ENCODE measurements around the gene ITGBL1.

ITGBL1 gene

GRCh38 chr13:101475536-101475935 is 23.1 kb downstream of the ITGBL1 start:
- H3K79me2 ChIP-seq (ENCODE audit: control insufficient read depth, insufficient read depth, low read length): no peaks in the 10 kb centered on the region
- H3K23ac ChIP-seq (ENCODE audit: low read length): no peak overlapping the region
- H3K4me3 ChIP-seq (ENCODE audit: low read length): no peak overlapping the region
- H3K27ac ChIP-seq (ENCODE audit: low read depth, low read length): no peak overlapping the region
- no peaks in the 10 kb centered on the region for H3K4me1 ChIP-seq (ENCODE audit: control insufficient read depth, low read depth, low read length)
- H3K4ac ChIP-seq (ENCODE audit: low read depth, low read length): no peak overlapping the region
- H4K5ac ChIP-seq (ENCODE audit: low read length): no peak overlapping the region
- no peak overlapping the region for H2BK120ac ChIP-seq (ENCODE audit: low read depth, low read length)
- H3K56ac ChIP-seq (ENCODE audit: low read length): no peak overlapping the region
- no peak for DNase-seq
- H3K27me3 ChIP-seq (ENCODE audit: insufficient read depth, low read length, poor library complexity): no peaks in the 10 kb centered on the region
- H2BK15ac ChIP-seq (replicated peaks; ENCODE audit: low read depth): no peak overlapping the region
- no peak overlapping the region for H2BK5ac ChIP-seq (ENCODE audit: low read length)
- no peaks in the 10 kb centered on the region for H3K79me1 ChIP-seq (ENCODE audit: low read length)
- no peak overlapping the region for H2AK5ac ChIP-seq (ENCODE audit: low read length)
- H3K36me3 ChIP-seq (ENCODE audit: control insufficient read depth, insufficient read depth, low read length): no peaks in the 10 kb centered on the region
- no peak overlapping the region for H3K18ac ChIP-seq (ENCODE audit: low read length)
- no peak overlapping the region for H3K9ac ChIP-seq (ENCODE audit: low read length)
- H4K8ac ChIP-seq (ENCODE audit: low read depth, low read length): no peak overlapping the region
- no peak overlapping the region for H3K4me2 ChIP-seq (ENCODE audit: low read length)

GRCh38 chr13:101481421-101481820 is 28.9 kb downstream of the ITGBL1 start:
- no peaks in the 10 kb centered on the region for H3K27me3 ChIP-seq (ENCODE audit: insufficient read depth, low read length, poor library complexity)
- H3K4me3 ChIP-seq (ENCODE audit: low read length): no peak overlapping the region
- H4K8ac ChIP-seq (ENCODE audit: low read depth, low read length): no peak overlapping the region
- H3K4ac ChIP-seq (ENCODE audit: low read depth, low read length): no peak overlapping the region
- no peak overlapping the region for H2BK5ac ChIP-seq (ENCODE audit: low read length)
- no peak overlapping the region for H3K4me2 ChIP-seq (ENCODE audit: low read length)
- H2BK120ac ChIP-seq (ENCODE audit: low read depth, low read length): no peak overlapping the region
- no peak overlapping the region for H3K18ac ChIP-seq (ENCODE audit: low read length)
- H2BK15ac ChIP-seq (replicated peaks; ENCODE audit: low read depth): no peak overlapping the region
- no peaks in the 10 kb centered on the region for H3K79me1 ChIP-seq (ENCODE audit: low read length)
- H3K27ac ChIP-seq (ENCODE audit: low read depth, low read length): no peak overlapping the region
- DNase-seq: no peak
- H2AK5ac ChIP-seq (ENCODE audit: low read length): no peak overlapping the region
- no peaks in the 10 kb centered on the region for H3K4me1 ChIP-seq (ENCODE audit: control insufficient read depth, low read depth, low read length)
- no CpG with 5 or more reads among the region's 1 CpG for WGBS (ENCODE audit: extremely low coverage, insufficient coverage, low lambda C conversion rate)
- H3K56ac ChIP-seq (ENCODE audit: low read length): no peak overlapping the region
- H4K5ac ChIP-seq (ENCODE audit: low read length): no peak overlapping the region
- no peaks in the 10 kb centered on the region for H3K79me2 ChIP-seq (ENCODE audit: control insufficient read depth, insufficient read depth, low read length)
- H3K9ac ChIP-seq (ENCODE audit: low read length): no peak overlapping the region
- no peak overlapping the region for H3K23ac ChIP-seq (ENCODE audit: low read length)
- no peaks in the 10 kb centered on the region for H3K36me3 ChIP-seq (ENCODE audit: control insufficient read depth, insufficient read depth, low read length)

GRCh38 chr13:101486708-101487437 is 34.4 kb downstream of the ITGBL1 start:
- no CpG with 5 or more reads among the region's 1 CpG for WGBS (ENCODE audit: extremely low coverage, insufficient coverage, low lambda C conversion rate)
- no peak for DNase-seq
- no peaks in the 10 kb centered on the region for H3K36me3 ChIP-seq (ENCODE audit: control insufficient read depth, insufficient read depth, low read length)

GRCh38 chr13:101487438-101487830 is 35.0 kb downstream of the ITGBL1 start:
- Histone ChIP-seq H3K27ac (ENCODE audit: low read depth, low read length) (no peak overlapping the region), H3K27me3 (ENCODE audit: insufficient read depth, low read length, poor library complexity) (no peaks in the 10 kb centered on the region), H3K9ac (ENCODE audit: low read length) (no peak overlapping the region), H4K5ac (ENCODE audit: low read length) (no peak overlapping the region), H2BK5ac (ENCODE audit: low read length) (no peak overlapping the region), H3K36me3 (ENCODE audit: control insufficient read depth, insufficient read depth, low read length) (no peaks in the 10 kb centered on the region), H2AK5ac (ENCODE audit: low read length) (no peak overlapping the region), H3K18ac (ENCODE audit: low read length) (no peak overlapping the region), H3K23ac (ENCODE audit: low read length) (no peak overlapping the region), H4K8ac (ENCODE audit: low read depth, low read length) (no peak overlapping the region), H3K4me1 (ENCODE audit: control insufficient read depth, low read depth, low read length) (no peaks in the 10 kb centered on the region), H2BK15ac (replicated peaks; ENCODE audit: low read depth) (no peak overlapping the region), H3K79me1 (ENCODE audit: low read length) (no peaks in the 10 kb centered on the region), H3K56ac (ENCODE audit: low read length) (no peak overlapping the region), H3K4me2 (ENCODE audit: low read length) (no peak overlapping the region), H3K79me2 (ENCODE audit: control insufficient read depth, insufficient read depth, low read length) (no peaks in the 10 kb centered on the region), H3K4ac (ENCODE audit: low read depth, low read length) (no peak overlapping the region), H3K4me3 (ENCODE audit: low read length) (no peak overlapping the region), H2BK120ac (ENCODE audit: low read depth, low read length) (no peak overlapping the region)
- no CpG with 5 or more reads among the region's 4 CpGs for WGBS (ENCODE audit: extremely low coverage, insufficient coverage, low lambda C conversion rate)
- no peak for DNase-seq

More at GRCh38 chr13:101486708-101487437, 34.4 kb downstream of the ITGBL1 start:
- no peak overlapping the region for H3K18ac ChIP-seq (ENCODE audit: low read length)
- no peaks in the 10 kb centered on the region for H3K79me2 ChIP-seq (ENCODE audit: control insufficient read depth, insufficient read depth, low read length)
- no peak overlapping the region for H3K23ac ChIP-seq (ENCODE audit: low read length)
- H3K9ac ChIP-seq (ENCODE audit: low read length): no peak overlapping the region
- H3K79me1 ChIP-seq (ENCODE audit: low read length): no peaks in the 10 kb centered on the region
- H2BK15ac ChIP-seq (replicated peaks; ENCODE audit: low read depth): no peak overlapping the region
- no peak overlapping the region for H3K4me2 ChIP-seq (ENCODE audit: low read length)
- no peak overlapping the region for H3K4me3 ChIP-seq (ENCODE audit: low read length)
- no peak overlapping the region for H4K5ac ChIP-seq (ENCODE audit: low read length)
- H3K4me1 ChIP-seq (ENCODE audit: control insufficient read depth, low read depth, low read length): no peaks in the 10 kb centered on the region
- no peak overlapping the region for H2BK5ac ChIP-seq (ENCODE audit: low read length)
- H3K56ac ChIP-seq (ENCODE audit: low read length): no peak overlapping the region
- H4K8ac ChIP-seq (ENCODE audit: low read depth, low read length): no peak overlapping the region
- H2BK120ac ChIP-seq (ENCODE audit: low read depth, low read length): no peak overlapping the region
- no peak overlapping the region for H2AK5ac ChIP-seq (ENCODE audit: low read length)
- no peak overlapping the region for H3K4ac ChIP-seq (ENCODE audit: low read depth, low read length)
- H3K27me3 ChIP-seq (ENCODE audit: insufficient read depth, low read length, poor library complexity): no peaks in the 10 kb centered on the region
- H3K27ac ChIP-seq (ENCODE audit: low read depth, low read length): no peak overlapping the region

- Histone ChIP-seq H3K9ac (ENCODE audit: low read length) (no peak overlapping the region), H2AK5ac (ENCODE audit: low read length) (no peak overlapping the region), H3K79me2 (ENCODE audit: control insufficient read depth, insufficient read depth, low read length) (no peaks in the 10 kb centered on the region), H3K79me1 (ENCODE audit: low read length) (no peaks in the 10 kb centered on the region), H3K27ac (ENCODE audit: low read depth, low read length) (no peak overlapping the region), H4K5ac (ENCODE audit: low read length) (no peak overlapping the region), H2BK120ac (ENCODE audit: low read depth, low read length) (no peak overlapping the region), H4K8ac (ENCODE audit: low read depth, low read length) (no peak overlapping the region), H2BK15ac (replicated peaks; ENCODE audit: low read depth) (no peak overlapping the region), H2BK5ac (ENCODE audit: low read length) (no peak overlapping the region), H3K36me3 (ENCODE audit: control insufficient read depth, insufficient read depth, low read length) (no peaks in the 10 kb centered on the region), H3K27me3 (ENCODE audit: insufficient read depth, low read length, poor library complexity) (no peaks in the 10 kb centered on the region), H3K18ac (ENCODE audit: low read length) (no peak overlapping the region), H3K56ac (ENCODE audit: low read length) (no peak overlapping the region), H3K4me2 (ENCODE audit: low read length) (no peak overlapping the region), H3K4me3 (ENCODE audit: low read length) (no peak overlapping the region), H3K4ac (ENCODE audit: low read depth, low read length) (no peak overlapping the region), H3K23ac (ENCODE audit: low read length) (no peak overlapping the region), H3K4me1 (ENCODE audit: control insufficient read depth, low read depth, low read length) (no peaks in the 10 kb centered on the region)
- no peak for DNase-seq
- no CpG with 5 or more reads among the region's 1 CpG for WGBS (ENCODE audit: extremely low coverage, insufficient coverage, low lambda C conversion rate)
Measured at GRCh38 chr13:101488734-101489133, 36.3 kb downstream of the ITGBL1 start.
